Activated T-helper 2 cell treated with anti-CD3 and anti-CD28 coated beads, Interferon-gamma antibody, Interleukin-2, Interleukin-4, amounts not matched to agents 10 μg/mL and 5 μg/mL and 100 μg/mL, durations not matched to agents 14 hours and 24 hours and 36 hours (primary cell): ENCODE data around the gene SULT4A1. TPM values are rescaled to one million over a fixed set of nuclear protein-coding genes. Genes with fewer than 3 reads are reported as not detected.

ENCODE experiments used
- DNase-seq: peaks from one replicate; pipeline ENCODE4 v3.0.0; 2021; ENCODE audit warnings: low spot score
- H3K27ac Mint-ChIP-seq: one replicate; pipeline ENCODE4 v1.8.0; 2021; ENCODE audit warnings: mixed read lengths
- H3K27me3 Mint-ChIP-seq: one replicate; pipeline ENCODE4 v1.8.0; 2021; ENCODE audit warnings: low read depth, mixed read lengths
- H3K36me3 Mint-ChIP-seq: one replicate; pipeline ENCODE4 v1.8.0; 2021; ENCODE audit warnings: low read depth, mixed read lengths
- H3K4me1 Mint-ChIP-seq: one replicate; pipeline ENCODE4 v1.8.0; 2021; ENCODE audit warnings: low read depth, mixed read lengths
- H3K4me3 Mint-ChIP-seq: one replicate; pipeline ENCODE4 v1.8.0; 2021; ENCODE audit warnings: low read depth, mild to moderate bottlenecking, moderate library complexity, mixed read lengths
- H3K9me3 Mint-ChIP-seq: one replicate; pipeline ENCODE4 v1.8.0; 2021; ENCODE audit warnings: mixed read lengths
- intact Hi-C: fragments of 100-400 bp; cut with micrococcal nuclease; formaldehyde crosslinking; loops from one replicate; pipeline ENCODE4 v1.15.1; 2023
- total RNA-seq: library from RNA; stranded (reverse); gene quantifications from 2 replicates; pipeline ENCODE4 v1.2.3, GENCODE V29; 2022

Gene SULT4A1
- total RNA-seq, 1 donor from 2014 or later = not detected

GRCh38 chr22:43841742-43842141 lies 20.6 kb downstream of the SULT4A1 start:
- no peaks in the 10 kb centered on the region for H3K36me3 Mint-ChIP-seq
- H3K4me1 Mint-ChIP-seq = no peaks in the 10 kb centered on the region
- H3K27ac Mint-ChIP-seq = no peak overlapping the region
- no peak overlapping the region for H3K4me3 Mint-ChIP-seq
- intact Hi-C loops = no loop called here
- no peak for DNase-seq
- H3K9me3 Mint-ChIP-seq = no peaks in the 10 kb centered on the region
- no peaks in the 10 kb centered on the region for H3K27me3 Mint-ChIP-seq

DNA sequence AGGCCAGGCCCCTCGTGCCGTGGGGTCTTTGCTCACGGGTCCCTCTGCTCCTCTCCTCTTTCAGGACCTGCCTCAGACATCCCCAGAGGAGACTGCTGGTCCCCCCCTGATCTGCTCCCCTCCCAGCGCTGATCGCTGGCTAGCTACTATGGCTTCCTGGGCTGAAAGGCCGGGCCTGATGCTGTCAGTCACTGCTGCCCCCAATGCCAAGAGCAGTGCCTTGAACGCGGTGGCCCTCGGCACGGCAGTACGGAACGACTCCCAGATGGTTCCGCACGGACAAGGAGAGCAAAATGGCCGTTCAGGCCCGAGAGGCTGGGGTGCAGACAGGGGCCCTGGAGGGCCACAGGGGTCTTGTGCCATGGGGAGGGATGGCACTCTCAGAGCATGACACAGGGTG lies 21.5 kb downstream of the SULT4A1 start:
- Mint-ChIP-seq H3K4me3 (no peak overlapping the region), H3K9me3 (no peaks in the 10 kb centered on the region), H3K27ac (no peak overlapping the region), H3K4me1 (no peaks in the 10 kb centered on the region), H3K36me3 (no peaks in the 10 kb centered on the region), H3K27me3 (no peaks in the 10 kb centered on the region)
- no peak for DNase-seq
- intact Hi-C loops = no loop called here

GRCh38 chr22:43840431-43840830 lies 21.9 kb downstream of the SULT4A1 start:
- no peak for DNase-seq
- no peaks in the 10 kb centered on the region for H3K4me1 Mint-ChIP-seq
- intact Hi-C loops = no loop called here
- no peaks in the 10 kb centered on the region for H3K9me3 Mint-ChIP-seq
- no peaks in the 10 kb centered on the region for H3K36me3 Mint-ChIP-seq
- H3K27me3 Mint-ChIP-seq = no peaks in the 10 kb centered on the region
- no peak overlapping the region for H3K27ac Mint-ChIP-seq
- H3K4me3 Mint-ChIP-seq = no peak overlapping the region

DNA sequence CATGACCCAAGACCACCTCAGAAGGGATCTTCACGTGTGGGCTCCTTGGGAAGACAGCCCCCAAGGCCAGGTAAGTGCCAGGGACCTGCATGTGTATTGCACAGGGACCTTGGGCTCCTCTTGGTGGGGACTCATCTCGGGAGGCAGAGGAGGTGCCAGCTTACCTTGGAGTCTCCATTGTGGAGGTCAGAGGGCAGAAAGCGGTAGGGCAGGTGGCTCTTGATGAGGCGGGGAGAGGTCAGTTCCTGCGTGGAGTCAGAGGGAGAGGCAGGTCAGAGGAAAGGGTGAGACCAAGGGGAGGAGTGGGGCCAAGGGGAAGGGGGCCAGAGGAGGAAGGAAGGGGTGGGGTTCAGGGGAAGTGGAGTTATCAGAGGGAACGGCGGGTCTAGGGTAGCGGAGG lies 22.5 kb downstream of the SULT4A1 start:
- Mint-ChIP-seq H3K36me3 (no peaks in the 10 kb centered on the region), H3K4me1 (no peaks in the 10 kb centered on the region), H3K27ac (no peak overlapping the region), H3K4me3 (no peak overlapping the region), H3K9me3 (no peaks in the 10 kb centered on the region), H3K27me3 (no peaks in the 10 kb centered on the region)
- DNase-seq = no peak
- intact Hi-C loops = no loop called here

GRCh38 chr22:43838571-43839307 lies 23.6 kb downstream of the SULT4A1 start:
- DNase-seq = no peak
- H3K36me3 Mint-ChIP-seq = no peaks in the 10 kb centered on the region
- H3K27me3 Mint-ChIP-seq = no peaks in the 10 kb centered on the region
- intact Hi-C loops = no loop called here
- H3K9me3 Mint-ChIP-seq = no peaks in the 10 kb centered on the region
- no peak overlapping the region for H3K4me3 Mint-ChIP-seq
- no peak overlapping the region for H3K27ac Mint-ChIP-seq
- H3K4me1 Mint-ChIP-seq = no peaks in the 10 kb centered on the region

DNA sequence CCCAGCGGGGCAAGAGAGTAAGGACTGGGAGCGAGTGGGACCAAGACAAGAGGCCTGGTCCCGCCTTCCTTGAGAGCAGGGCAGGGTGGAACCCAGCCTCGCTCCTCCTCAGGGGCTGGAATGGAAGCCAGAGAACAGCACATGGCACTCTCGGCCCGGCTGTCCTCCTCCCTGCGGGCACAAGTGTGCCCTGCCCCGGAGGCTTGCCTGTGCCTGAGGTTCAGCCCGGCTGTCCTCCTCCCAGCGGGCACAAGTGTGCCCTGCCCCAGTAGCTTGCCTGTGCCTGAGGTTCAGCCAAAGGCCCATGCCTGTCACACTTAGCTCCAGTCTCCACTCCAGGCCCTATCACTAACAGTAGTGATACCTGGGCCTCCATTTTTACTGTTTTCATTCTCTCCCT lies 24.2 kb downstream of the SULT4A1 start:
- H3K9me3 Mint-ChIP-seq = no peaks in the 10 kb centered on the region
- H3K27me3 Mint-ChIP-seq = no peaks in the 10 kb centered on the region

DNA sequence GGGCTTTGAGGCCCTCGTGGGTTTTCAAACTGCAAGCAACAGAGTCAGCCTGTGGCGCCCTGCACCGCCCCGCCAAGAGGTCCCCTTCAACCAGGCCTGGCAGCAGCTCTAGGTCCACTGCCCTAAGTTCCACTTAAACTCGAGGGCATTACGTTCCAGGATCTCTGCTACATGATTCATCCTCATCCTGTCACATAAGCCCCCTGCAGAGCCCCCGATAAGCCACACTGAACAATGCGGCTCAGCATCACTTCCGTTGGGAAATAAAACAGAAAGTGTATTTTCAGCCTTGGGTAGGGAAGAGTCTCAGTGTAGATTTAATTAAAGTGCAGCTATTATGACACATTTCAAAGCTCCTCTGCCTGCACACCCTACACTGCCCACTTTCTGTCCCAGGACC lies 24.6 kb downstream of the SULT4A1 start:
- Mint-ChIP-seq H3K9me3 (no peaks in the 10 kb centered on the region), H3K4me3 (no peak overlapping the region), H3K4me1 (no peaks in the 10 kb centered on the region), H3K27me3 (no peaks in the 10 kb centered on the region), H3K36me3 (no peaks in the 10 kb centered on the region), H3K27ac (no peak overlapping the region)
- intact Hi-C loops = no loop called here
- DNase-seq = no peak

More for the DNA sequence above, 24.2 kb downstream of the SULT4A1 start:
- intact Hi-C loops = no loop called here
- no peaks in the 10 kb centered on the region for H3K4me1 Mint-ChIP-seq
- no peaks in the 10 kb centered on the region for H3K36me3 Mint-ChIP-seq
- no peak overlapping the region for H3K27ac Mint-ChIP-seq
- no peak overlapping the region for H3K4me3 Mint-ChIP-seq
- DNase-seq = no peak

- Mint-ChIP-seq H3K36me3 (no peaks in the 10 kb centered on the region), H3K4me3 (no peak overlapping the region), H3K4me1 (no peaks in the 10 kb centered on the region), H3K27me3 (no peaks in the 10 kb centered on the region), H3K27ac (no peak overlapping the region), H3K9me3 (no peaks in the 10 kb centered on the region)
- intact Hi-C loops = no loop called here
- no peak for DNase-seq
Observed at GRCh38 chr22:43835736-43836135, 26.6 kb downstream of the SULT4A1 start.

- Mint-ChIP-seq H3K4me1 (no peaks in the 10 kb centered on the region), H3K27ac (no peak overlapping the region), H3K36me3 (no peaks in the 10 kb centered on the region), H3K27me3 (no peaks in the 10 kb centered on the region), H3K4me3 (no peak overlapping the region), H3K9me3 (no peaks in the 10 kb centered on the region)
- DNase-seq = no peak
- intact Hi-C loops = no loop called here
Observed at GRCh38 chr22:43835166-43835565, 27.1 kb downstream of the SULT4A1 start.

DNA sequence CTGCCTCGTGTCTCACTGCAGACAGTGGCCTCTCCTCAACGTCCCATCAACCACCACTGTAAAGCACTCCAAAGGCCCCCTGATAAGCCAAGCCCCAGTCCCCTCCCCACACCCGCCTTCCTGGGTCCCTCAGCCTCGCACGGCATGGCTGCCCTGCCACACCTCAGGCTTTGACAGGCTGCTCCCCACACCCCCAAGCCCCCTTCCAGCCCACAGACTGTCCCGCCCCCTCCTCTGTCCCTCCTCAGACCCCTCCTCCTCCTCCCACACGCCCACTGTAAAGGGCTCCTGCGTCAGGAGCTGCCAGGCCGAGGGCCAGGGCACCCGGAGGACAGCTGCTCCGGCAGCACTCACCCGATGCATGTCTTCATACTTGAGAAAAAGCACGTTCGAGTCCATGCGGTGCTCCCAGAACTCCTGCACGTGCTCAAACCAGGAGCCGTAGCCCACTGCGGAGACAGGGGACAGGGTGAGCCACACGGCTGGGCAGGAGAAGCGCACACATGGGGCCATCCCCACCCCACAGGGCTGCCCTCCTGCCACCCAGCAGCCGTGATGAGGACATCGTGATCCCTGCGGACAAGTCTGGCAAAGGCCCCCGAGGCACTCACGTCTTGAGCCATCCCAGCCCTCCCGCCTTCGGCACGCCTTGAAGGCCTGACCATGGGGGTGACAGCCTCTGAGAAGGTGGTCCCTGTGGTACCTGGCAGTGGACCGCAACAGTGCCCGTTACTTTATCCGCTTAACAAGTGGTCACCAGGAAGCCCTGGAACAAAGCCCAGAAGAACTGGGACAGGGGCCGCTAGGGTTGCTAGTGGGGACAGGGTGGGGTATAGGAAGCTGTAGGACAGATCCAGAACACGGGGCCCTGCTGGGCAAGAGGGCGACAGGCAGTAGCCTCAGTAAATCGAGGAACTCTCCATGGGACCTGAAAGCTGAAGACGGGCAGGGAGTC lies 28.8 kb downstream of the SULT4A1 start:
- no peak for DNase-seq
- Mint-ChIP-seq H3K9me3 (no peaks in the 10 kb centered on the region), H3K27me3 (no peaks in the 10 kb centered on the region), H3K4me1 (no peaks in the 10 kb centered on the region), H3K4me3 (no peak overlapping the region), H3K27ac (no peak overlapping the region), H3K36me3 (no peaks in the 10 kb centered on the region)
- intact Hi-C loops = no loop called here

DNA sequence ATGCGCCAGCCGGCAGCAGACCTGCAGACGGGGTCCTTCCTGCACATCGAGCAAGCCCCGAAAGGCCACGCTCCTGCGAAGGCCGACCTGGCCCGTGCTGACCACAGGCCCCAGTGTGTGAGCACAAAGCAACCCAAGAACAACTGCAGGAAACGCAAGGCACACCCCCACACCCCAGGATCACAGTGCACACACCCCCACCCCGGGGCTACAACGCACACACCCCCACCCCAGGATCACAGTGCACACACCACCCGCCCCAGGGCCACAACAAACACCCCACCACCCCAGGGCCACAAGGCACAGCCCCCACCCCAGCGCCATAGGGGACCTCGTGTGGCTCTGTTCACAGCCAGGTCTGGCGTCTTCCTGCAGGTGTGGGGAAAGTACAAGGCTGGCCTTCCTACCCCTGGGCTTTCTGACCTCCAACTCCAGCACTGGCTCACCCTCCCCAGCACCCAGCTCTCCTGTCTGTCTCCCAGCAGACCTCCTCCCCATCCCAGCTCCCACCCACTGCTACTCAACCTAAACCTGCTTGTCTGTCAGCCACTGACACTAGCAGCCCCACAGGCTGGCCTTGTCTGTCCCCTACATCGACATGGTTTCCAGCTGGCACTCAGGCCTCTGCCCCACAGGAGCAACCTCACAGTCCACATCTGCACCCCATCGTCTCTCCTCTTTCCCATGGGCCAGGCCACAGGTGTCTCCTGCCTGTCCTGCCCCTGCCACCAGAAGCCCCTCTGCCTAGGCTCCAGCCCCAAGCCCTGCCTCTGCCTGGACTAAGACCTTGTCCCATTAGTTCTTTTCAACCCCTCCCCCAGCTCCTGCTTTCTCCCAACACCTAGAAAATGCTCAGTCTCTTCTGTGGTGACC lies 29.7 kb downstream of the SULT4A1 start:
- Mint-ChIP-seq H3K4me1 (no peaks in the 10 kb centered on the region), H3K9me3 (no peaks in the 10 kb centered on the region), H3K4me3 (no peak overlapping the region), H3K36me3 (no peaks in the 10 kb centered on the region), H3K27me3 (no peaks in the 10 kb centered on the region), H3K27ac (no peak overlapping the region)
- intact Hi-C loops = no loop called here
- DNase-seq = no peak

DNA sequence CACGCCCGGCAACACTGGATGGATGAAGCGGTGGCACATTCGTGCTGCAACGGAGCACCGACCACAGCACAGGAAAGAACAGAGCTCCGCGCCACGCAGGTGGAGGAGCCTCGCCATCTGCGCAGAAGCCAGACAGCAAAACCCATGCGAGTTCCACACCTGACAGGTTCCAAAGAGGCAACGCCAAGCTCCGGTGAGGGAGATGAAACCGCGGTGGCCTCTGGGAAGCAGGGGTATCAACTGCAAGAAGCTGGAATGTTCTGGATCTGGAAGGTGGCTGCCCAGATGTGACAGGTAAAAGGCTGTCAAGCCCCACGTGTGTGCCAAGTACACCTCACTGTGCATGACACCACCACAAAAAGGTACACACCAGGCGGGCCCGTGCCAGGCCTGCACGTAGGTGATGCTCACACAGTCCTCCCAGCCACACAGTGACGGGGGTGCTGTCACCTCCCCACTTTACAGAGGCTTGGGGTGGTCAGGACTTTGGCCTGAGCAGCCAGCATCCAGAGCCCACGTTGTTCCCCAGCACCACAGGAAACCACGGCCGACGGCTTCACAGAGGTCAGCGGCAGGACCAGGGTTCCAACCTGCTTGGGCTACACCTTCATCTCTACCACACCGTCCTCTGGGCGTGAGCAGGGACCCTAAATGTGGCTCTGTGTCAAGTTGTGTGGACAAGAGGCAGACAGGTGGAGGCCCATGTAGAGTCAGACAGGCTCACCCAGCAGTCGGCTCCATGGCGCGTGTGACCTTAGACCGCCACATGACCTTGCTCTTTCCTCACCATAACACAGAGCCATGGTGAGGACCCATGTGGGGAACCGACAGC lies 30.5 kb downstream of the SULT4A1 start:
- Mint-ChIP-seq H3K9me3 (no peaks in the 10 kb centered on the region), H3K27me3 (no peaks in the 10 kb centered on the region), H3K27ac (no peak overlapping the region), H3K36me3 (no peaks in the 10 kb centered on the region), H3K4me3 (no peak overlapping the region), H3K4me1 (no peaks in the 10 kb centered on the region)
- DNase-seq = no peak
- intact Hi-C loops = no loop called here
